HG03520 (cell line): ENCODE results near the gene DACT2.
"Not testable (repeated sequence)": the region's sequence is repeated elsewhere in the genome, so short reads cannot be mapped to it uniquely, and the experiment has no call there.

Experiments
- ATAC-seq: cut with Tn5 transposase; IDR thresholded peaks from one replicate; pipeline ENCODE4 v1.9.1; 2021; ENCODE audit warnings: mild to moderate bottlenecking, moderate library complexity; ENCODE audit not compliant: unreplicated experiment

The DACT2 gene

GRCh38 chr6:168326294-168327261 lies 7.0 kb upstream of the DACT2 start:
- no peak for ATAC-seq

- no peak for ATAC-seq
Measured at GRCh38 chr6:168322966-168323365, 3.4 kb upstream of the DACT2 start.

- no peak for ATAC-seq
Measured at GRCh38 chr6:168320634-168321033, 1.1 kb upstream of the DACT2 start.

- ATAC-seq: no peak
Measured at GRCh38 chr6:168318579-168319278, 848 bp downstream of the DACT2 start.

- ATAC-seq: no peak
Measured at GRCh38 chr6:168318090-168318489, 1.5 kb downstream of the DACT2 start.

- no peak for ATAC-seq
Measured at GRCh38 chr6:168315596-168315995, 4.0 kb downstream of the DACT2 start.

GRCh38 chr6:168314948-168315347 lies 4.6 kb downstream of the DACT2 start:
- no peak for ATAC-seq

GRCh38 chr6:168314021-168314420 lies 5.6 kb downstream of the DACT2 start:
- ATAC-seq: no peak

GRCh38 chr6:168313431-168314011 lies 6.1 kb downstream of the DACT2 start:
- no peak for ATAC-seq

- not testable (repeated sequence) for ATAC-seq
Measured at GRCh38 chr6:168312125-168312507, 7.5 kb downstream of the DACT2 start.

- ATAC-seq: no peak
Measured at GRCh38 chr6:168311410-168312124, 8.0 kb downstream of the DACT2 start.

- ATAC-seq: no peak
Measured at GRCh38 chr6:168310945-168311344, 8.6 kb downstream of the DACT2 start.

GRCh38 chr6:168310403-168310802 lies 9.2 kb downstream of the DACT2 start:
- no peak for ATAC-seq

GRCh38 chr6:168309997-168310396 lies 9.6 kb downstream of the DACT2 start:
- ATAC-seq: no peak

GRCh38 chr6:168309183-168309582 lies 10.4 kb downstream of the DACT2 start:
- ATAC-seq: no peak

GRCh38 chr6:168308390-168309144 lies 11.0 kb downstream of the DACT2 start:
- no peak for ATAC-seq

GRCh38 chr6:168307695-168308021 lies 11.9 kb downstream of the DACT2 start:
- no peak for ATAC-seq

GRCh38 chr6:168307015-168307694 lies 12.4 kb downstream of the DACT2 start:
- ATAC-seq: no peak

GRCh38 chr6:168305863-168306262 lies 13.7 kb downstream of the DACT2 start:
- no peak for ATAC-seq
